HG03196 (cell line): Measurements from ENCODE around the gene SLC25A21.
"Not testable (repeated sequence)": the region's sequence is repeated elsewhere in the genome, so short reads cannot be mapped to it uniquely, and the experiment has no call there.

ENCODE experiments used
- ATAC-seq: cut with Tn5 transposase; IDR thresholded peaks from one replicate; pipeline ENCODE4 v1.9.1; 2021; ENCODE audit not compliant: unreplicated experiment

SLC25A21 gene

DNA sequence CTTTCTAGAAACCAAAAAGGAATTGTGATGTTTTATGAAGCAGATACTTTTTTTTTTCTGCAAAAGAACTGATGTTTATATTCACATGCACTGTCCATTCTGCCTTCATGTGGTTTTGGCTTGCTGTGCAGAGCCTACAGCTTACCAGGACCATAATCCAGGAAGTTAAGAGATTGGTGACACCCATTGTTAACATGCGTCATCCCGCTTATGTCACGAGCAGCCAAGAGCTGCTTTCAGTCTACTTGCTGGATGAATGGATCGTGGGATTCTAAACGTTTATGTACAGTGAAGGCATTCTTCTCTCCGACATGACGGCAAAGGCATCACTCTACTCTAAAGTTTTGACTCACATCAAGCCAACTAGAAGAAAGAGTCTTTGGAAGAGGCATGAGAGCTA, 434.1 kb downstream of the SLC25A21 start:
- ATAC-seq: no peak

DNA sequence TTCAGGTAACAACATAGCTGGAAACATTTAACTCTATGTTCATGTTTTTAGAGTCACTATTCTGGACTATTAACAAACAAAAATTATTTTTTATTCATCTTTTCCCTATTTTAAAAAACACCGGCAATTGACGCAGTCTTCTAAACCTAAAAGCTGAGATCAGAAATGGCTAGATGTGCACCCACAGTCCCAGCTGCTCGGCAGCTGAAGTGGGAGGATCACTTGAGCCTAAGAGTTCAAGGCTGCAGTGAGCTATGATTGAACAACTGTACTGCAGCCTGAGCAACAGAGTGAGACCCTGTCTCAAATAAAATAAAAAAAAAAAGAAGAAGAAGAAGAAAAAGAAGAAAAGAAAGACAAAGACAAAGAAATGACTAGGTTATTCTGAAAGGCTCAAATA, 446.3 kb downstream of the SLC25A21 start:
- ATAC-seq: no peak

DNA sequence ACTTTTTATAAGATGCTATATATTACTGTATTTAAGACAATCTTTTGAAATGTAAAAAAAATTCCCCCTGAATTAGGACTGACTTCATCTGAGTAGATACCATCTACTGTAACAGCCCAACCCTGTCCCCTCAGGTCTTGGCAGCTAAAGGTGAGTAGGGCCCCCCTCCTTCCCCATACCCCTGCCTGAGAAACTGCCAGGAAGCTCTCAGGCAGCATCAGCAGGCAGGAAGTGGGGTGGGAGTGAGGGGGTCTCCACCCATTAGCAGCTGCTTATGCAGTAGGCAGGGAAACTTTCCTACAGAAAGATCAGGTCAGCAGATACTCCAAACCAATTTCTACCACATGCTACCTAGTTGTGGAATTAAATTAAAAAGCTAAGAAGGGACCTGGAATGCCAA, 448.2 kb downstream of the SLC25A21 start:
- ATAC-seq: no peak

DNA sequence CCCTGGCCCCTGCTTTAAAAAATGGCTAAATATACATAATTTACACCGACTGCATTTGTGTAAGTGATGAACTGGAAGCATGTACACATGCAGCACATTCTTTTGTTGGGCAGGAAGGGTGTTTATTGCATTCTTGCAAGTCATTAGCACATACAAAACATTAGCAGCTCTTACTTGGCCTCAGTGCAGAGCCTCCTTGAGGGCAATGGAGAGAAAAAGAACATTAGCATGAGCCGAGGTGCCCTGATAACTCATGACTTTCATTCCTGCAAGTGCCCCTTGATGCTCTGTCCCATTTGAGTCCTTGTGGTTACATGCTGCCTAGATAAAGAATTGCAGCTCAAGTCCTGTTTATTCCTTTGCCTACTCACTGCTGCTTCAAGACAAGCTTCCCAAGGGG, 448.9 kb downstream of the SLC25A21 start:
- no peak for ATAC-seq

DNA sequence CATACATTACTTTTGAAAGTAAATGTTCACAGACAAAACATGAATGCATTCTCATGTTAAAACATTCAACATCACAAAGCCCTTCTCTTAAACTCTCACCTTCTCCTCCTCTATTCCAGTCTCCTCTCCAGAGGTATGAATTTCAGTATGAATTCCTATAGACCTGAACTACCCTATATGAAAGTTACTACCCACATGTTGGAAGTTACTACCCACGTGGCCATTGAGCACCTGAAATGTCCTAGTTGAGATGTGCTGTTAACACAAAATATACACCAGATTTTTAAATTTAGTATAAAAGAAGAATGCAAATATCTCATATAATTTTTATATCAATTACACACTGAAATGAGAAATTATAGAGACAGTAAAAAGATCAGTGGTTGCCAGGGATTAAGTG, 450.5 kb downstream of the SLC25A21 start:
- no peak for ATAC-seq

DNA sequence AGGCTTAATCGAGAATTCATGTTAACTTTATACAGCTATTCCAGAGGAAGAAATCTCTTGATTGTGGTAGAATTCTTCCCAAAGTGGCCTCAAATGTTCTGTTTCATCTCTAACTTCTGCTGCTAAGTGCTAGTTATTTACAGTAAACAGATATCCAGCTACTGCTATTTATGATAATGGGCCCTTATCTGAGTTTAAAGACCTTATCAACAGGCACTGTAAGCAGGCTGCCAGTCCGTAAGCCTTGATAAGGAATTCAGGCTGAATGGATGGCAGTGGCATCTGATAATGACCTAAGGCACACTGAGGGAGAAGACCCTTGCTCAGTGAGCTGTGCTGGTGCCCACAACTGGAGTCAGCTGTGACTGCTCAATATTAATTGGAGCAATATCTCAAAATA, 451.7 kb downstream of the SLC25A21 start:
- ATAC-seq: no peak

DNA sequence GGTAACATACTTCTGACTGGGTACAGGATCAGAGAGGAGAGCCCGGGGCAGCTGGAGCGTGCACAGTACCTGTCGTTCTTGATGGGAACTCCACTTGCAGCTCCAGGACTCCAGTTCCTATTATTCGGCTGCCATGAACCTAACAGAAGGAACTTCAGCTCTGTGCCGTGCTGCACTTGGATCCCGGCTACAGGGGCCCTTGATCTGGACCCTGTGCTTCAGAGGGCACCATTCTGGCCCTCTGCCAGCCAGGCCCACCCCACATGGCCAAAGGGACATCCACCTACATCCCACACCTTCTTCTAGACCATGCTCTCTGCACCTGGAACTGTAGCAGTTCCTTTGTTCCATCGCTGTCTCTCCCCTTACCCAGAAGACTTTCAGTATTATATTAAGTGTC, 452.6 kb downstream of the SLC25A21 start:
- no peak for ATAC-seq

DNA sequence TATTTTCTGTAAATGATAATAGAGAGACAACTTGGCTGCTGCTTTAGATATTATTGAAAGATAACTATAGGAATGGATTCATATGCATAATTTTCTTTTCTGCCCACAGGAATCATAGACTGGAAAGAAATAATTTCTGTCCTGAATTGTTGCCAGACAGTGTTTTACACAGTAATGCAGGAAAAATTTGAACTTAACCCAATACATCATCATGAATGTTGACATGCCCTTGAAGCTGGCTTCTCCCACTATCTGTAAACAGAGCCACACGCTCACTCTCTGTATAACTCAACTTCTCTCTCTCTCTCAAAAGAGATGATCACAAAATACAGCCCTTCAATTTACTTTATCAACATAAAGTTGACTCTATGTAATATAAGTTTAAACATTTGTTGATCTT, 454.2 kb downstream of the SLC25A21 start:
- no peak for ATAC-seq

DNA sequence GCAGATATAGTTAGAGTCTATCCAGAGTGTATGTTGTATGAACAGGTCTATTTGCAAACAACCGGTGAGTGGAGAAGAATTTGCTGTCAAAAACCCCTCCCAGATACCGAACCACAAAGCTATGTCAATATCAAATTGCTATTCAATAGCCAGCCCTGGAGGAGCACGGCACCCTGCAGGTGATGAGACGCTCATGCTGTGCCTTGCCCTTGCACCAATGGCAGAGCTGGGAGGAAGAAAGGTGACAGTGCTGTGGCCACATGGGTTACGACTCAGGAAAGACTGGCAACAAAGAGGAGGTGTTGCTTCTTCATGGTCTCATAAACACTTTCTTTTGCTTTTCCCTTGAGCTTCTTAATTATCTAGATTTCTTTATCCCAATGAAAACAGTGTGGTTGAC, 455.0 kb downstream of the SLC25A21 start:
- no peak for ATAC-seq

DNA sequence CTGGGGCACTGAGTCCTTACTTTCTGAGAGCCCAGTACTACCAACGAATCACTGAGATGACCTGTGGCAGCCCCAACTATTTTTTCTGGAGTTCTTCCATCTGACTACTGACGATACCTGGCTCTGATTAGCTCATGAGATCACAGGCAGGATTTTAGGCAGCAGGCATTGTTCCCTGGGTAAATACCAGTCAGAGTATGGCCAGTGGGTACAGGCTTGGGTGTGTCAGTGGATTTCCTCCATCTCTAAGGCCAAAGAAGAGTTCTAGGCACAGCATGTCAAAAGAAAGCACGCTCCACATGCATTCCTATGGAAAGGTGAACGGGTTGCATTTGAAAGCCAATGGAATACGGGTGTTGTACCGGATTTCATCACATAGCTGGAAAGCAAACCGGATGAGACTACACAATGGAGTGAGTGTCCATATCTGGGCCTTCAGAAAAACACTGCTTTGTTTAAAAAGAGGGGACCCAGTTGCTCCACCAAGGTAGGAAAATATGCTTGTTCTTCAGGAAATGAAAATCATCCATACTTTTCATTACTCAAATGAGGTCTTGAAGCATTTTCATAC, 455.7 kb downstream of the SLC25A21 start:
- ATAC-seq: no peak

DNA sequence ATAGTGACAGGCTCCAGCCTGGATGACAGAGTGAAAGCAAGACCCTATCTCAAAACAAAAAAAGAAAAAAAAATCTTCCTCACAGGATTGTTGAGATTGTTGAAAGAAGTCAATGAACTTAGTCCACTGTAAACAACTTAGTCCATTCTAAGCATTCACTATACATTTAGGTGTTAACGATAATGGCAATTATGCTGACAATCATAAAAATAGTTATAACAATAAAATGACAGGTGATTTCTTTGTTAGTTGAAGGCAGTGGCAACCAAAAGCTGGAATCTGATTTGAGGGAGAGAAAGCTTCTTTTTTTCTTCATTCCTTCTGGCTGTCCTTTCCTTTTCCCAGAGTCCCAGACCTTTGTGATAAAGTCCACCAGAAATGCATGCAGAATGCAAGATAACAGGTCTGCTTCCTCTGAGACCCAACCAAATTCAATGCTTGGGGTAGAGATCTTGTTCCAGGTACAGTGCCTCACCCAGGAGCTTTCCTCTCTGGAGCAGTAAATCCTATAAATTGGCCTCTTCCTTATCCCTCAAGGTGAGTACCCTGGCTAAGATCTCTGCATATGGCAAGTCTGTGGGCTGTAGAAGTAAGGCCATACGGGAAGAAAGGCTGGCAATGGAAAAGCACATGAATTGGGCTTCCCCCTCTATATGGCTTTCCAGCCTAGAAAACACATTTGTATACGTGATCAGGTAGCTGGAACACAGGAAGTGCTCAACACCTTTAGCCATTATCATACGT, 458.3 kb downstream of the SLC25A21 start:
- no peak for ATAC-seq

DNA sequence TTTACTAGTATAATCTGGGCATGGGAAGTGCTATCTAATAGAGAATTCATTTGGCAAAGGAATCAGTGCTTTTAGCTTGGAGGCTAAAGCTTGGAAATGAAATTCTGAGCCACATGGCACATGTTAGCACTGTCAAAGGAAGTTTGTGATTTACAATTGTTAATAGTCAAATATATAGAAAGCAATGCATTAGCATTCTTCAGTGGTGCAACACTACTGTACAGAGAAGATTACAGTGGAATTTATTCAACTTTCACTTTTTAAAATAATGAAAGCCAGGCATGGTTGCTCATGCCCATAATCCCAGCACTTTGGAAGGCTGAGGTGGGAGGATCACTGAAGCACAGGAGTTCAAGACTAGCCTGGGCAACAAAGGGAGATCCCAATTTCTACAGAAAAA, 464.8 kb downstream of the SLC25A21 start:
- ATAC-seq: no peak

DNA sequence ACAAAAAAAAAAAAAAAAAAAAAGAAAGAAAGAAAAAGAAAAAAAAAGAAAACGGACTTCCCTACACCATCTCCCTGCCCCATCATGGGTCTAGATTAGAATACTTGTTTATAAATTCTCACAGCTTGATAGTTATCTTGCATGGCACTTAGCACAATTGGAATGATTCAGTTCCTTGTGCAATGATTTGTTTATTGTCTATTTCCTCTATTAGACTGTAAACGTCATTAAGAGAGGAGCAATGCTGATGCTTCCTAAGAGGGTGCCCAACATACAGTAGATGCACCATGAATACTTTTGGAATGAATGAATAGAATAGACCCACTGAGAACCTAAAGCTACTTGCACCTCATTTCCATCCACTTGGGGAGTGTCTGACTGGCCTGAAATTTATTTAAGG, 469.9 kb downstream of the SLC25A21 start:
- no peak for ATAC-seq

DNA sequence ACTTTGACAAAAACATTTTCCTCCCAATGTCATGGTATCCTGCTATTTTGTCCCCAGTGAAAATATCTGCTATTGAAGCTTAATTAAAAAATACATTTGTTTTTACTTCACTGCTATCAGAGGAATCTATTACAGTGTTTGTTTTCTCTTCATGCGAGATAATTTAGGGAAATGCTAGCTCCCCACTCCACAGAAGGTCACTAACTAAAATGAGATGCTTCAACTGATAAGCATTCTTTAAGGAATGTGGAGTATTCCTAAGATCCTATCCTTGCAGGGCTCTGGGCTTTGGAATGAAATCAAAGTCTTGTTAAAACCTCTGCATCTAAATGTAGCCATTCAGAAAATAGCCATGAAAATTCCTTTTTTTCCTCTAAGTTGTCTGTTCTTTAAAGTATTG, 471.3 kb downstream of the SLC25A21 start:
- no peak for ATAC-seq

DNA sequence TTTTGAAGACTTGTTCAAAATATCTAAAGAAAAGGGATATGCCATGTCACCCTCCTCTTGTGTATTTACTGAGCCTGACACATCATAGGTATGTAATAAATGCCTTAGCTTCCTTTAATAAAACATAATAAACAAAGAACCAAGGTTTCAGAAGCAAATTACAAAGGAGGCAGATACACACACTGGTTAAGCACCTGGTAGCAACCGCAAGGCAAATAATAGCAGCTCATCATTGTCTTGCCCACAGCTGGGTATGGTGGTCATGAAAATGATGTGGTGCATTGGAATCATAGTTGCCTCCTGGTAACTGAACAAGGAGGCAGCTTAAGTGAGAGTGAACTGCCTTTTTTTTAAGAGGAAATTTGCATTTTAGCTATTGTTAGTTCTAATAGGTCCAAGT, 471.8 kb downstream of the SLC25A21 start:
- no peak for ATAC-seq

DNA sequence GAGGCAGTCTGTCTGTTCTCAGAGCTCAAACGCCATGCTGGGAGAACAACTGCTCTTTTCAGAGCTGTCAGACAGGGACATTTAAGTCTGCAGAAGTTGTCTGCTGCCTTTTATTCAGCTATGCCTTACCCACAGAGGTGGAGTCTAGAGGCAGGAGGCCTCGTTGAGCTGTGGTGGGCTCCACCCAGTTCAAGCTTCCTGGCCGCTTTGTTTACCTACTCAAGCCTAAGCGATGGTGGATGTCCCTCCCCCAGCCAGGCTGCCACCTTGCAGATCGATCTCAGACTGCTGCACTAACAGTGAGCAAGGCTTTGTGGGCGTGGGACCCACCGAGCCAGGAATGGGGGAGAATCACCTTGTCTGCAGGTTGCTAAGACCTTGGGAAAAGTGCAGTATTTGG, 473.0 kb downstream of the SLC25A21 start:
- ATAC-seq: not testable (repeated sequence)

DNA sequence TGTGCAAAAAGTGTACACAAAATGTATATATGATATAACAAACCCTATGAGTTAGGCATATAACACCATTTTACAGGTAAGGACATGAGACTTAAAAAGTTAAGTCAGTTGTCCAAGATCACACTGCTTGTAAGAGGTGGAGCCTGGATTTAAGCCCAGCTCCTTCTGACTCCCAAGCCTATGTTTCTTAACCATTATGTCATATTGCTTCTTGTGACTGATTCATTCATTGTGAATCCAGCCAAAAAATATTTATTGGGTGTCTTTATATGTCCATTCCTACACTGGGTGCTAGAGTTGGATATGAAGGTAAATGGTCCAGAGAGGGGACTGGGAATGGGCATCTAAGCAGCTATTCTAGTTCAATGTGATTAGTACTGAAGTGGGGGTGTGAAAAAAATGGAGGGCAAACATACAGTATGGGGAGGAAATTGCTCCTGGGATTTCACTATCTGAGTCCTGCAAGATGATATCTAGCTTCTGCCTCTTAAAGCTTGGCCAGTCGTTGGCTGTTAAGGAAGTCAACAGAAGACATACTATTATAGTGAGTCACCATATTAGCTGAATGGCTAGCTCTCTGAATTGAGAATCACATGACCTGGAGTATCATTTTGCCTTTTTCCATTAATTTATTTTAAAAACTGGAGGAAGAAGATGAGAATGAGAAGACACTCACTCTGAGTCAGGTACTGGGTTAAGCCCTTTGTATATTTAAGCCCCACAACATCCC, 481.9 kb downstream of the SLC25A21 start:
- ATAC-seq: no peak

DNA sequence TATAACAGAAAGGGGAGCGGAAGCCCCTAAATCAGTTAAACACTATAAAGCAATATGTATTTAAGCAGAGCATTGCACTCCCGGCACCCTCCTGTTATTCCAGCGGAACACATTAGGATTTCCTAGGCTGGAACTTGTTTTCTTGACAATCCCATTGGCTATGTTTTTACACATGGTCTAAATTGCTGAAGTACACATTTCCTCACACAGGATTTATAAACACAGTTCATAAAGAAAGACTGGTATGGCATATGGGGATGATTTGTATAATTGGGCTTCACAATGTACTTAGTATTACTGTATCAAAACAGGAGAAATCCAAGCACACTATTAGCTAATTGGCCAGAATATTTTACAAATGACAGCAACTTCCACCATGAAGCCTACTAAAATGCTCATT, 487.5 kb downstream of the SLC25A21 start:
- ATAC-seq: no peak

DNA sequence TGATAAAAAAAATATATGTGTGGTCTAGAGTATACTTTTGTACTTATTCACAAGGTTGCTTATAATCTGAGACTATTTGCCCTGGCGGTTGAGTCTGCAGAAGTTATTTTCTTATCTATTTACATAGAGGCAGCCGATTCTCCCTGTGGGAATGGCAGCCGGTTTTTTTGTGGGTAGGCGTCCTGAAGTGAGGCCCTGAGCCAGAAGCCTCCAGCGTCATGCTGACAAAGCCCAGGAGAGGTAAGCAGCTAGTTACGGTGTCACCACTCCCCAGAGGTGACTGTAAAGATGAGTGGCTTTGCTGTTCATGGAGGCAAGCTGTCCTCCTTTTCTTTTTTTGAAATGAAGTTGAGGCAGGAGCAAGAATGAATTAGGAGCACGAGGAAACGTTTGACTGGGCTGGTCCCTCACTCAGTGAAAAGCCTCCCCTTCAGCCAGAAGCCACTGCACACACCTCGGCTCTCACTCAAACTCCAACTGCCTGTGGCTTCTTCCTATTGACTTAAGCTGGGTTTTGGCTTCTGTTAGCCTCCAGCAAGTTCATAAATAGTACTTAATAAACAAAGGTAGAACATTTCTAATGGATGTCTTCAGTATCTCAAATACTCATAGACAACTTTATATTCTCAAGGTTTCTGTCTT, 489.2 kb downstream of the SLC25A21 start:
- no peak for ATAC-seq

DNA sequence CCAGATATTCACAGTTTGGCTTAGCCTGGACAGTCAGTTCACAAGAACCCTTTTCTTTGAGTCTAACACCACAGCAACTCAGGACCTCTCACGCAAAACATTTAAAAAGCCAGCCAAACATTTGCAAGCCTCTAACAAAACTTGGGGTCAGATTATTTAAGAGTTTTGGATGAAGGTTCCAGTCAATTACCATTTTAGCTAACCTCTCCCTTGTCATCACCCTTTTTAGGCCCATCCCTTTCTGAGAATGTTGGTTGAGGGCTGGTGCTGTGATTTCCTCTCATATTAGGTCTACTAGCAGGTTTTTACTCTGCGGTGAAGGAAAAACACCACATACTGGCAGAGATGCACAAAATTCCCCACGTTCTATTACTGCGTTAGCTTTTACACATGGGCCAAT, 490.1 kb downstream of the SLC25A21 start:
- no peak for ATAC-seq

DNA sequence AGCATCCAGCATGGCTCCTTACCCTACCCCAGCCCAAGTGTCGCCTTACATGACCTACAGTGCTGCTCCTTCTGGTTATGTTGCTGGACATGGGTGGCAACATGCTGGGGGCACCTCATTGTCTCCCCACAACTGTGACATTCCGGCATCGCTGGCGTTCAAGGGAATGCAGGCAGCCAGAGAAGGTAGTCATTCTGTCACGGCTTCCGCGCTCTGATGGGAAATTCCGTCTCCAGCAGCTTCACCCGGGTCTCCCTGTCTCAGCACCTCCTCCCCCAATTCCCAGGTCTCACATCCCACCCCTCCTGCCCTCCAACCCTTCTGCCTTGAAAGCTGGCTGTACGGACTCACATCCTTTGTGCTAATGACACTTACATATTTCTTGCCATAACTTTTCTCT, 496.2 kb downstream of the SLC25A21 start:
- no peak for ATAC-seq

DNA sequence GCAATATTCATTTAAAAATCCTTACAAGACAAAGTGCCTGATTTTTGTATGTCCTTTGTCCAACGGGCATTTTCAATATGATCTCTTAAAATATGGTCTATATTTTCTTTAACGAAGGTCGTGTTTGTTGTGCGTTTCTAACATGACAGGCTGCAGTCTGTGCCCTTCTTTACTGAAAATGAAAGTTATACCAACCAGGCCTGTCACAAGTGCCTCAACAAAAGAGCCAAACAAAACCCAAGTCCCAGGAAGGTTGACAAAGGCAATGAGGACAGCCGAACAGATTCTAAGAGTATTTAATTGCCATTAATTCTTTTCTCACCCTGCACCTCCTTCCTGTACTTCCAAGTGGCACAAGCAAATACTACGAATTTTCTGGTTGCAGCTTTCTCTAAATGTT, 496.8 kb downstream of the SLC25A21 start:
- no peak for ATAC-seq
